HEK293 (cell line): ENCODE results near the gene LCORL.
"Not testable (repeated sequence)": the region's sequence is repeated elsewhere in the genome, so short reads cannot be mapped to it uniquely, and the experiment has no call there.

Experiments
- CTCF ChIA-PET: fragments of 350-600 bp; formaldehyde crosslinking; extraction: SDS; loops from one replicate; lab custom pipeline; 2021; ENCODE audit warnings: antibody characterized with exemption; lab: Yijun Ruan, JAX
- POLR2A ChIA-PET: fragments of 300-600 bp; formaldehyde crosslinking; extraction: SDS; loops from one replicate; lab custom pipeline; 2020; ENCODE audit warnings: antibody characterized with exemption, inconsistent platforms; lab: Yijun Ruan, JAX
- H3K27ac ChIP-seq: fragments of 200-500 bp; sonication (Bioruptor generic); 2 replicates; pipeline ENCODE4 v1.5.1; 2014; ENCODE audit warnings: low read depth, low read length, control low read depth, inconsistent platforms; ENCODE audit errors: extremely low read depth
- H3K36me3 ChIP-seq, 2 experiments: fragments of 200-500 bp in 1 of 2; sonication (Bioruptor generic) in 1 of 2; 1 replicate in 1 of 2; 2 replicates in 1 of 2; pipeline ENCODE4 v1.5.1; 2014 to 2017; ENCODE audit warnings: inconsistent platforms in 2 of 2, low read length in 2 of 2; ENCODE audit not compliant: control insufficient read depth in 2 of 2, insufficient read depth in 1 of 2
- H3K4me1 ChIP-seq: fragments of 200-500 bp; sonication (Bioruptor generic); 2 replicates; pipeline ENCODE4 v1.5.1; 2014; ENCODE audit warnings: mild to moderate bottlenecking, low read length, inconsistent platforms; ENCODE audit not compliant: control insufficient read depth, insufficient read depth
- H3K4me3 ChIP-seq: 2 replicates; pipeline ENCODE4 v1.5.1; 2011; ENCODE audit warnings: low read depth, mild to moderate bottlenecking, control low read depth, low read length, moderate library complexity
- H3K9me3 ChIP-seq: fragments of 200-500 bp; sonication (Bioruptor generic); 2 replicates; pipeline ENCODE4 v1.5.1; 2014; ENCODE audit warnings: low read depth, low read length, inconsistent platforms; ENCODE audit not compliant: control insufficient read depth, insufficient read depth
- BCL11A ChIP-seq: fragments of 450-650 bp; formaldehyde crosslinking; IDR thresholded peaks from 2 replicates; pipeline ENCODE4 v1.5.1; 2016; ENCODE audit warnings: low read depth, missing biosample characterization, missing genetic modification characterization
- OVOL3 ChIP-seq: fragments of 450-650 bp; formaldehyde crosslinking; IDR thresholded peaks from 2 replicates; pipeline ENCODE4 v1.5.1; 2016; ENCODE audit warnings: missing biosample characterization, missing genetic modification characterization
- ZNF112 ChIP-seq: fragments of 450-650 bp; formaldehyde crosslinking; IDR thresholded peaks from 2 replicates; pipeline ENCODE4 v1.5.0; 2017; ENCODE audit warnings: missing biosample characterization, missing genetic modification characterization
- ZNF157 ChIP-seq: fragments of 450-650 bp; formaldehyde crosslinking; IDR thresholded peaks from 2 replicates; pipeline ENCODE4 v1.5.1; 2016; ENCODE audit warnings: missing biosample characterization, missing genetic modification characterization
- ZNF335 ChIP-seq: fragments of 450-650 bp; formaldehyde crosslinking; conservative IDR thresholded peaks from 2 replicates; pipeline ENCODE4 v1.5.1; 2016; ENCODE audit warnings: missing biosample characterization, missing genetic modification characterization
- ZNF354C ChIP-seq: fragments of 450-650 bp; formaldehyde crosslinking; IDR thresholded peaks from 2 replicates; pipeline ENCODE4 v1.5.1; 2016; ENCODE audit warnings: missing biosample characterization, missing genetic modification characterization, low read depth, borderline replicate concordance
- ZNF366 ChIP-seq: fragments of 450-650 bp; formaldehyde crosslinking; conservative IDR thresholded peaks from 2 replicates; pipeline ENCODE4 v1.5.1; 2016; ENCODE audit warnings: missing biosample characterization, missing genetic modification characterization
- ZNF394 ChIP-seq: fragments of 450-650 bp; formaldehyde crosslinking; IDR thresholded peaks from 2 replicates; pipeline ENCODE4 v1.5.1; 2016; ENCODE audit warnings: missing biosample characterization, missing genetic modification characterization, mild to moderate bottlenecking, moderate library complexity, borderline replicate concordance
- ZNF571 ChIP-seq: fragments of 450-650 bp; formaldehyde crosslinking; IDR thresholded peaks from 2 replicates; pipeline ENCODE4 v1.5.0; 2017; ENCODE audit warnings: missing biosample characterization, missing genetic modification characterization
- ZNF585B ChIP-seq: fragments of 450-650 bp; formaldehyde crosslinking; IDR thresholded peaks from 2 replicates; pipeline ENCODE4 v1.5.1; 2016; ENCODE audit warnings: missing biosample characterization, missing genetic modification characterization
- ZNF843 ChIP-seq: fragments of 450-650 bp; formaldehyde crosslinking; IDR thresholded peaks from 2 replicates; pipeline ENCODE4 v1.5.1; 2016; ENCODE audit warnings: missing biosample characterization, missing genetic modification characterization
- TF ChIP-seq, protein P1 (sequence below): fragments of 450-650 bp; formaldehyde crosslinking; IDR thresholded peaks from 2 replicates; pipeline ENCODE4 v1.5.0; 2017; ENCODE audit warnings: missing biosample characterization, missing genetic modification characterization, borderline replicate concordance
- TF ChIP-seq, protein P2 (sequence below): fragments of 450-650 bp; formaldehyde crosslinking; IDR thresholded peaks from 2 replicates; pipeline ENCODE4 v1.5.1; 2016; ENCODE audit warnings: missing biosample characterization, missing genetic modification characterization
- TF ChIP-seq, protein P3 (sequence below): fragments of 450-650 bp; formaldehyde crosslinking; IDR thresholded peaks from 2 replicates; pipeline ENCODE4 v1.5.1; 2016; ENCODE audit warnings: missing biosample characterization, missing genetic modification characterization
- TF ChIP-seq, protein P4 (sequence below): fragments of 450-650 bp; formaldehyde crosslinking; IDR thresholded peaks from 2 replicates; pipeline ENCODE4 v1.5.1; 2016; ENCODE audit warnings: missing biosample characterization, missing genetic modification characterization

The LCORL gene

DNA sequence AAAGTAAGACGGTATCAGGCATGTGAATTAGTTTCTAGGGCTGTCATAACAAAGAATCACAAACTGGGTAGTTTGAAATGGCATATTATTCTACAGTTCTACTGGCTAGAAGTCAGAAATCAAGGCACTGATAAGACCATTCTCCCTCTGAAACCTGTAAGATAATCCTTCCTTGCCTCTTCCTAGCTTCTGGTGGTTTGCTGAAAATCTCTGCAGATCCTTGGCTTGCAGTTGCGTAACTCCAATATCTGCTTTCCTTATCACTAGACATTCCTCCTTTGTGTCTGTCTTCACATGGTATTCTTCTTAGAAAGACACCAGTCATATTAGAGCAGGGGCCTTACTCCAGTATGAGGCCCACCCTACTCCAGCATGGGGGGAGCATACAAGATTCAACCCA lies 19.6 kb upstream of the LCORL start (continued):
- TF ChIP-seq, protein P1, sequence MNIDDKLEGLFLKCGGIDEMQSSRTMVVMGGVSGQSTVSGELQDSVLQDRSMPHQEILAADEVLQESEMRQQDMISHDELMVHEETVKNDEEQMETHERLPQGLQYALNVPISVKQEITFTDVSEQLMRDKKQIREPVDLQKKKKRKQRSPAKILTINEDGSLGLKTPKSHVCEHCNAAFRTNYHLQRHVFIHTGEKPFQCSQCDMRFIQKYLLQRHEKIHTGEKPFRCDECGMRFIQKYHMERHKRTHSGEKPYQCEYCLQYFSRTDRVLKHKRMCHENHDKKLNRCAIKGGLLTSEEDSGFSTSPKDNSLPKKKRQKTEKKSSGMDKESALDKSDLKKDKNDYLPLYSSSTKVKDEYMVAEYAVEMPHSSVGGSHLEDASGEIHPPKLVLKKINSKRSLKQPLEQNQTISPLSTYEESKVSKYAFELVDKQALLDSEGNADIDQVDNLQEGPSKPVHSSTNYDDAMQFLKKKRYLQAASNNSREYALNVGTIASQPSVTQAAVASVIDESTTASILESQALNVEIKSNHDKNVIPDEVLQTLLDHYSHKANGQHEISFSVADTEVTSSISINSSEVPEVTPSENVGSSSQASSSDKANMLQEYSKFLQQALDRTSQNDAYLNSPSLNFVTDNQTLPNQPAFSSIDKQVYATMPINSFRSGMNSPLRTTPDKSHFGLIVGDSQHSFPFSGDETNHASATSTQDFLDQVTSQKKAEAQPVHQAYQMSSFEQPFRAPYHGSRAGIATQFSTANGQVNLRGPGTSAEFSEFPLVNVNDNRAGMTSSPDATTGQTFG (tag by site-specific recombination): no peak
- TF ChIP-seq ZNF354C (tag by site-specific recombination) (no peak), ZNF335 (tag by site-specific recombination) (no peak), ZNF571 (tag by site-specific recombination) (no peak)

DNA sequence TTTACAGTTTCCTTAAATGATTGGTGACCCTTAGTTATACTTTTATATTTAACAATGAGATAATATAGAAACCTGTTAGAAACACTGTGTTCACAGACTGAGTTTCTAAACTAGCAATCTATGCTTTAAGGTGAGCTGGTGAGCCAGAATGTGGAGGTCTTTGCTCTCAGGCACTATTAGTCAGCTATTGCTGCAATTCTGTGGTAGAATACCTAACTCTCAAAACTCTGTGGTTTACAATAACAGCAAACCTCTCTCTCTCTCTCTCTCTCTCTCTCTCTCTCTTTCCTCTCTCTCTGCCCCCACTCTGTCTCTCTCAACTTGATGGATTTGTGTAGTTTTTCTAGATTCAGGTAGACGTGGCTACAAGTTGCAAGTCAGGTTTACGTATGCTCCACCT lies 17.6 kb upstream of the LCORL start:
- no peaks in the 10 kb centered on the region for H3K9me3 ChIP-seq
- H3K4me3 ChIP-seq: no peak overlapping the region
- POLR2A ChIA-PET: no interaction called here
- H3K36me3 ChIP-seq: no peaks in the 10 kb centered on the region
- CTCF ChIA-PET: no interaction called here
- TF ChIP-seq OVOL3 (tag by site-specific recombination) (no peak), BCL11A (tag by site-specific recombination) (no peak), ZNF843 (tag by site-specific recombination) (no peak), ZNF157 (tag by site-specific recombination) (no peak), ZNF585B (tag by site-specific recombination) (no peak), ZNF394 (tag by site-specific recombination) (no peak), ZNF366 (tag by site-specific recombination) (no peak)
- TF ChIP-seq, protein P2, sequence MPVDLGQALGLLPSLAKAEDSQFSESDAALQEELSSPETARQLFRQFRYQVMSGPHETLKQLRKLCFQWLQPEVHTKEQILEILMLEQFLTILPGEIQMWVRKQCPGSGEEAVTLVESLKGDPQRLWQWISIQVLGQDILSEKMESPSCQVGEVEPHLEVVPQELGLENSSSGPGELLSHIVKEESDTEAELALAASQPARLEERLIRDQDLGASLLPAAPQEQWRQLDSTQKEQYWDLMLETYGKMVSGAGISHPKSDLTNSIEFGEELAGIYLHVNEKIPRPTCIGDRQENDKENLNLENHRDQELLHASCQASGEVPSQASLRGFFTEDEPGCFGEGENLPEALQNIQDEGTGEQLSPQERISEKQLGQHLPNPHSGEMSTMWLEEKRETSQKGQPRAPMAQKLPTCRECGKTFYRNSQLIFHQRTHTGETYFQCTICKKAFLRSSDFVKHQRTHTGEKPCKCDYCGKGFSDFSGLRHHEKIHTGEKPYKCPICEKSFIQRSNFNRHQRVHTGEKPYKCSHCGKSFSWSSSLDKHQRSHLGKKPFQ (tag by site-specific recombination): no peak
- TF ChIP-seq, protein P3, sequence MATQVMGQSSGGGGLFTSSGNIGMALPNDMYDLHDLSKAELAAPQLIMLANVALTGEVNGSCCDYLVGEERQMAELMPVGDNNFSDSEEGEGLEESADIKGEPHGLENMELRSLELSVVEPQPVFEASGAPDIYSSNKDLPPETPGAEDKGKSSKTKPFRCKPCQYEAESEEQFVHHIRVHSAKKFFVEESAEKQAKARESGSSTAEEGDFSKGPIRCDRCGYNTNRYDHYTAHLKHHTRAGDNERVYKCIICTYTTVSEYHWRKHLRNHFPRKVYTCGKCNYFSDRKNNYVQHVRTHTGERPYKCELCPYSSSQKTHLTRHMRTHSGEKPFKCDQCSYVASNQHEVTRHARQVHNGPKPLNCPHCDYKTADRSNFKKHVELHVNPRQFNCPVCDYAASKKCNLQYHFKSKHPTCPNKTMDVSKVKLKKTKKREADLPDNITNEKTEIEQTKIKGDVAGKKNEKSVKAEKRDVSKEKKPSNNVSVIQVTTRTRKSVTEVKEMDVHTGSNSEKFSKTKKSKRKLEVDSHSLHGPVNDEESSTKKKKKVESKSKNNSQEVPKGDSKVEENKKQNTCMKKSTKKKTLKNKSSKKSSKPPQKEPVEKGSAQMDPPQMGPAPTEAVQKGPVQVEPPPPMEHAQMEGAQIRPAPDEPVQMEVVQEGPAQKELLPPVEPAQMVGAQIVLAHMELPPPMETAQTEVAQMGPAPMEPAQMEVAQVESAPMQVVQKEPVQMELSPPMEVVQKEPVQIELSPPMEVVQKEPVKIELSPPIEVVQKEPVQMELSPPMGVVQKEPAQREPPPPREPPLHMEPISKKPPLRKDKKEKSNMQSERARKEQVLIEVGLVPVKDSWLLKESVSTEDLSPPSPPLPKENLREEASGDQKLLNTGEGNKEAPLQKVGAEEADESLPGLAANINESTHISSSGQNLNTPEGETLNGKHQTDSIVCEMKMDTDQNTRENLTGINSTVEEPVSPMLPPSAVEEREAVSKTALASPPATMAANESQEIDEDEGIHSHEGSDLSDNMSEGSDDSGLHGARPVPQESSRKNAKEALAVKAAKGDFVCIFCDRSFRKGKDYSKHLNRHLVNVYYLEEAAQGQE (tag by site-specific recombination): no peak
- H3K4me1 ChIP-seq: no peaks in the 10 kb centered on the region
- no peak overlapping the region for H3K27ac ChIP-seq

DNA sequence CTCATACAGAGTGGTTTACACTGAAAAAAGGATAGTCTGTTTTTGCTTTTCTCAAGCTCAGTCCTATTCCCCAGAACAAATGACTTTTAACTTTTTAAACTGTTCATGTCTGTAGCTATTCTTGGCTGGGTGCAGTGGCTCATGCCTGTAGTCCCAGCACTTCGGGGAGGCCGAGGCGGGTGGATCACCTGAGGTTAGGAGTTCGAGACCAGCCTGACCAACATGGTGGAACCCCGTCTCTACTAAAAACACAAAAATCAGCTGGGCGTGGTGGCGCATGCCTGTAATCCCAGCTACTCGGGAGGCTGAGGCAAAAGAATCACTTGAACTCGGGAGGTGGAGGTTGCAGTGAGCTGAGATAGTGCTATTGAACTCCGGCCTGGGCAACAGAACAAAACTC lies 14.8 kb upstream of the LCORL start:
- H3K36me3 ChIP-seq, H3K9me3 ChIP-seq, H3K4me3 ChIP-seq, CTCF ChIA-PET, H3K4me1 ChIP-seq, POLR2A ChIA-PET, H3K27ac ChIP-seq: not testable (repeated sequence)

DNA sequence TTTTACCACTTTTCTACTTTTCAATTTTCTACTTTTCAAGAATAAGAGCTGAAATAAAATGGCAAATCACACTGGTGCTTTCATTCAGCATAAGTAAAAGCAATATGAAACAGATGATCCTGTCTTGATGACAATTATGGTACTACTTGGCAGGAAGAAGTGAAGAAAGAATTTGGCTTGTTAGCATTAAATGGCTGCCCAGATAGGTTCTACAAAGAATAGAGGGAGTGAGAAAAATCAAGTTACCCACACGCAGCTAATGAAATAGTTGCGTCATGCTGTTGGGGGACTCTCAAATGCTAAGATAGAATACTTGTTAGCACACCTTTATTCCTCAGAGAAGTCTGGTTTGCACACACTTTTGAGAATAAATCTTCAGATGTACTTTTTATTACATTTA lies 12.5 kb upstream of the LCORL start:
- no peak overlapping the region for H3K4me3 ChIP-seq
- CTCF ChIA-PET: no interaction called here
- H3K4me1 ChIP-seq: no peaks in the 10 kb centered on the region
- TF ChIP-seq, protein P4, sequence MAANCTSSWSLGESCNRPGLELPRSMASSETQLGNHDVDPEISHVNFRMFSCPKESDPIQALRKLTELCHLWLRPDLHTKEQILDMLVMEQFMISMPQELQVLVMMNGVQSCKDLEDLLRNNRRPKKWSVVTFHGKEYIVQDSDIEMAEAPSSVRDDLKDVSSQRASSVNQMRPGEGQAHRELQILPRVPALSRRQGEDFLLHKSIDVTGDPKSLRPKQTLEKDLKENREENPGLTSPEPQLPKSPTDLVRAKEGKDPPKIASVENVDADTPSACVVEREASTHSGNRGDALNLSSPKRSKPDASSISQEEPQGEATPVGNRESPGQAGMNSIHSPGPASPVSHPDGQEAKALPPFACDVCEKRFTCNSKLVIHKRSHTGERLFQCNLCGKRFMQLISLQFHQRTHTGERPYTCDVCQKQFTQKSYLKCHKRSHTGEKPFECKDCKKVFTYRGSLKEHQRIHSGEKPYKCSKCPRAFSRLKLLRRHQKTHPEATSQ (tag by site-specific recombination): no peak
- no peak for TF ChIP-seq ZNF112 (tag by site-specific recombination)
- TF ChIP-seq, all 188 proteins: peak for 0
- Histone ChIP-seq H3K9me3 (no peaks in the 10 kb centered on the region), H3K27ac (no peak overlapping the region), H3K36me3 (no peaks in the 10 kb centered on the region)
- POLR2A ChIA-PET: no interaction called here
